Spinal cord (tissue), 10 donors: ENCODE results near the gene SHANK2. TPM values are rescaled to one million over a fixed set of nuclear protein-coding genes. Genes with fewer than 3 reads are reported as not detected.

ENCODE experiments used
- DNase-seq, 6 donors: peaks; one replicate each; pipeline versions ENCODE4 v3.0.0 to v3.0.0-alpha.2; 2013 to 2015; ENCODE audit warnings: low spot score in 6 of 6, low read depth in 4 of 6
- H3K27ac ChIP-seq: one replicate; pipeline ENCODE4 v1.5.1; 2013; ENCODE audit warnings: low read depth, low read length, control low read depth
- H3K27me3 ChIP-seq: one replicate; pipeline ENCODE4 v1.6.1; 2013; ENCODE audit warnings: low read length; ENCODE audit not compliant: control insufficient read depth, insufficient read depth
- H3K36me3 ChIP-seq: one replicate; pipeline ENCODE4 v1.6.1; 2013; ENCODE audit warnings: low read length; ENCODE audit not compliant: control insufficient read depth, insufficient read depth
- H3K4me1 ChIP-seq: one replicate; pipeline ENCODE4 v1.6.1; 2013; ENCODE audit warnings: low read length; ENCODE audit not compliant: control insufficient read depth, insufficient read depth
- H3K4me3 ChIP-seq: one replicate; pipeline ENCODE4 v1.5.1; 2013; ENCODE audit warnings: low read depth, low read length, control low read depth
- H3K9me3 ChIP-seq: one replicate; pipeline ENCODE4 v1.6.1; 2013; ENCODE audit warnings: low read length; ENCODE audit not compliant: control insufficient read depth, insufficient read depth
- WGBS: methylation state at CpG from one replicate; pipeline ENCODE4 v1.1.5; 2013; ENCODE audit warnings: missing lambda C conversion rate; ENCODE audit not compliant: insufficient coverage; 5-methylcytosine and 5-hydroxymethylcytosine counted together
- polyA plus RNA-seq, 2 donors: library from polyadenylated mRNA; unstranded; fragments of 120-200 nt; gene quantifications; one replicate each; pipeline ENCODE4 v1.2.1, GENCODE V29; 2013; ENCODE audit not compliant: insufficient read length in 2 of 2
- total RNA-seq, 2 donors: library from RNA; depleted of rRNA in 1 of 2; stranded (reverse); fragments of 120-200 nt in 1 of 2; fragments of >200 nt in 1 of 2; gene quantifications; one replicate each; pipeline versions ENCODE4 v1.2.3 to v1.2.4, GENCODE V29; 2013 to 2014
- donor health status: healthy.

SHANK2 gene
- total and polyA plus RNA-seq, 4 donors = 10.9 to 36.4 (median 28.6) TPM

DNA sequence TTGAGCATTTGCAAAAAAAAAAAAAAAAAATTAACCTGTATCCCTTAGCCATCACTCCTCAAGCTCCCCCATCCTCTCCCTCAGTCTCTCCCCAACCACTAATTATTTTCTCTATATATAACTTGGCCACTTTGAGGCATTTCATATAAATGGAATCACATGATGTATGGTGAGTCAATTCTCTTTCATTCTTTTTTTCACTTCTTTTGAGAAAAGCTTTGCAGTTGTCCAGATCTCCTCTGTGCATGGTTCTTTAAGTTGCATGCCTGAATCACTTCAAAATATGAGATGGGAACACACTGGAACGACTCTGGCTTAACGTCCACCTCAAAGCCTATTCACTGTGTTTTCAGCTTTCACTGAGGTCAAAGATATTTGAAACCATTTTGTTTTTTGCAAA lies 40.7 kb downstream of the SHANK2 start:
- Histone ChIP-seq H3K27me3 (no peaks in the 10 kb centered on the region), H3K4me3 (no peak overlapping the region), H3K9me3 (peaks cover 1% of the 10 kb centered on the region), H3K36me3 (no peaks in the 10 kb centered on the region), H3K4me1 (peaks cover 22% of the 10 kb centered on the region), H3K27ac (no peak overlapping the region)
- DNase-seq = no peak
- WGBS = 79% methylated on average over 2 of the region's 2 CpGs

DNA sequence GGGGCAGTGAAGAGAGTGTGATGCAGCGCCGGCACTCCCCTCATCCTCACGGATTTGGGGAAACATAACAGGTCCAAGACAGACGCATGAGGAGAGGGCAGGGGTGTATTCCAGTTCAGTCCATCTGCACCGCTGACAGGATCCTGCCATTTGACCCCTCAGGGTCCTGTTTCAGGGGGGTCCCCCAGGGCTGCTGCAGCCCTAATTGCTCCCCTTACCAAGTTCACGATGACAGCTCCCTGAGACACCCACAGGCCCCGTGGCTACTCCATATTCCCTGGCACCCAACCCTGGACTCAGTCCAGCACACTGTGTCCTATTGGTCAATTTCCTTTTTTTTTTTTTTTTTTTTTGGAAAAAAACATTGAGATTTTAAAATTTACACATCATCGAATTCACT lies 41.5 kb downstream of the SHANK2 start:
- Histone ChIP-seq H3K36me3 (no peaks in the 10 kb centered on the region), H3K4me1 (peaks cover 30% of the 10 kb centered on the region), H3K27ac (no peak overlapping the region), H3K27me3 (no peaks in the 10 kb centered on the region), H3K4me3 (no peak overlapping the region), H3K9me3 (peaks cover 1% of the 10 kb centered on the region)
- no peak for DNase-seq
- WGBS = 92% methylated on average over 4 of the region's 8 CpGs

DNA sequence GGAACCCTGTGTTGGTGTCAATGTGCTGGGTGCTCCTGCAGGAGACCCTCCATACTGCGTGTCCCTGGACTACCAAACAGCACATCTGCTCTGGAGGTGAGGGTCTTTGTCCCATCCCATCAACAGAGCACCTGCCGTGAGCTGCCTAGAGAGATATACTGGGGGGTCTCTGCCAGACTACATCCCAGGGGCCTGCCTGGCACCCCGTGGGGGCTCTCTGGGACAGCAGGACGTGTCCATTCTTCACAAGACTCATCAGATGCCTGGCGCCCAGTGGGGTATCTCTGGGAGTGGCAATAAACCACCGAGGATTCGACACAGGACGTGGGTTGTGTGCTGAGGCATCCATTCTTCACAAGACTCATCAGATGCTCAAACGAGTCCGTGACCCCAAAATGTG lies 42.7 kb downstream of the SHANK2 start:
- Histone ChIP-seq H3K27ac (no peak overlapping the region), H3K4me3 (no peak overlapping the region), H3K9me3 (peaks cover 1% of the 10 kb centered on the region), H3K4me1 (peaks cover 36% of the 10 kb centered on the region), H3K27me3 (no peaks in the 10 kb centered on the region), H3K36me3 (no peaks in the 10 kb centered on the region)
- DNase-seq = no peak
- 78% methylated on average over 6 of the region's 10 CpGs for WGBS

DNA sequence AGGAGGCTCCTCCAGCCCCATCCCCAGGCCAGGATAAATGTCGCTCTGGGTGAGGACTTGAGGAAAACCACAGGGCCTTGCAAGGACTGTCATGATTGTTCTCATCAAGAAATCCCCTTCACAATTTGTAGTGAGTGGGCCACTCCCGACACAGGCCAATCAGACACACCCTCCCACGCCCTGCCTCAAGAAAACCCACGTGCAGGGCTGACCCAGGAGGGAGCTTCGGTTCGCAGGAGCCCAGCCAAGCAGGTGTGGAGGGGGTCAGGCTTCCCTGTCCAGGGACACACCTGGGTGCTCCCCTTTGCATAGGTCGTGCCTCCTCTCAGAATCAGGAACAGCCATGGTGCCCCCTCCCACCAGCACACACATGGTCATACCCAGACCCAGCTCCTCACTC lies 43.2 kb downstream of the SHANK2 start:
- Histone ChIP-seq H3K27me3 (no peaks in the 10 kb centered on the region), H3K4me3 (no peak overlapping the region), H3K27ac (no peak overlapping the region), H3K9me3 (peaks cover 1% of the 10 kb centered on the region), H3K36me3 (no peaks in the 10 kb centered on the region), H3K4me1 (peaks cover 32% of the 10 kb centered on the region)
- WGBS = 94% methylated on average over 6 of the region's 7 CpGs
- no peak for DNase-seq

DNA sequence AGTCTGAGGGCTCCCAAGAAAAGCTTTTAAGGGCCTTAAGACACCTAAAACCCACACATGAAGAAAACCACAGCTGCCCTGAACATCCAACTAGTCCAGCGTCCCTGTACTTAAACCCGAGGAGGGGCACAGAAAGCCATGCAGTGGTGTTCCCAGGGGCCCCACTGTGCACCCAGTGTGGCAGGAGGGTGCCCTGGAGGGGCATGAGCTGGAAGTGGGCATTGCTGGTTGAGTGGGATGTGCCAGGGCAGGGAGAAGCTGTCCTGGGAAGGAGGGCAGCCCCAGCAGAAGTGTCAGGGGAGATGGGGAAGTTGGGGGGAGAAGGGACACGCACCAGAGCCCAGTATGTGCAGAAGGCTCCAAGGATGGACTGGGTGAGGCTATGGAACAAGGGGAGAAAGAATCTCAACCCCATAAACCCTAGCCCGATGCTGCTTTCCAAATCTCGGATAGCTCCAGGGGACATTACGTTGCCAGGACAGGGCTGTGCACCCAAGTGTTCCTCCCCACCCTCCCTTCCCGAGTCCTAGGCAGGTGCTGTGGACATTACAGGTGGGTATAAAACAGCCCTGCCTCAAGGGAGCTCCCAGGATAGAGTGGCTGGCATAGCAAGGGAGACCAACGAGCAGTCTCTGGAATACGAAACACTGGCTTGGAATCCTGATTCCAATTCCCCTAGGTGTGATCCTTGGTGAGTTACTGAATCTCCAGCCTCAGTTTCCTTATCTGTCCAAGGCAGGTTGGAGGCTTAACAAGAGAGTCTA lies 44.2 kb downstream of the SHANK2 start:
- Histone ChIP-seq H3K9me3 (peaks cover 1% of the 10 kb centered on the region), H3K27ac (no peak overlapping the region), H3K4me1 (peaks cover 23% of the 10 kb centered on the region), H3K36me3 (no peaks in the 10 kb centered on the region), H3K4me3 (no peak overlapping the region), H3K27me3 (no peaks in the 10 kb centered on the region)
- 93% methylated on average over 2 of the region's 9 CpGs for WGBS
- DNase-seq = no peak

DNA sequence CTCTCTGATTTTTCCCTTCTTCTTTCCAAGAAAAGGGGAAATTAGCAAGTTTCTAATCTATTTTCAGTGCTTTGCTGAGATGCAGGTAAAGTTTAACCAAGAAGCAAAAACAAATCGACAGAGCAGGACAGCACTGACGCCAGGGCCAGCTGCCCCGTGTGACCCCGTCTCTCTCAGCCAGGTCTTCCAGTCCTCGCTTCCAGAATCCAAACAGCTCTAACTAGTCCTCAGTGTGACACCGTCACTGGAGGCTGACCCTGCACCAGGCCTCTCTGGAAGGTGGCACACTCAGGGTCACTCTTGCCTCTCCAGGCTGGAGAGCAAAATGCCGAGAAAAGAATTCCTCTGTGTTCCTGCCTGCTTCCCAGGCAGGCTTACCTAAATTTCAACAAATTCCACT lies 44.8 kb downstream of the SHANK2 start:
- Histone ChIP-seq H3K27ac (no peak overlapping the region), H3K9me3 (peaks cover 1% of the 10 kb centered on the region), H3K36me3 (no peaks in the 10 kb centered on the region), H3K27me3 (no peaks in the 10 kb centered on the region), H3K4me1 (peaks cover 17% of the 10 kb centered on the region), H3K4me3 (no peak overlapping the region)
- 80% methylated on average over 6 of the region's 7 CpGs for WGBS
- DNase-seq = no peak

DNA sequence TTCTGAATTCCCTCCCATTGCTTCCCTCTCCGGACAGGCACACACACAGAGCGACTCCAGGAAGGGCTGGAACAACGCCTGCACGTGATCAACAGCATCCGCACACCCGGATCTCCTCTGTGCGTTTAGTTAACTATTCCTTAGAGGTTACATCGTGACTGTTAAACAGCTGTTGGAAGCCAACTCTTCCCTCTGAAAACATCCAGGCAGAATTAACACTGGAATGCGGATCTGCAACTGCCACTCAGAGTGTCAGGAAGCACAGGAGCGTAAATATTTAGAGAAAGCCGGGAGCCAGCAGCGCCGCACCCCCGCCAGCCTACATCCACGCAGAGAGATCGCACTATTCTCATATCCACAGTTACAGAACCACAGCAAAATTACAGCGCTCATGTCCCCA lies 46.2 kb downstream of the SHANK2 start:
- Histone ChIP-seq H3K4me3 (no peak overlapping the region), H3K9me3 (peaks cover 1% of the 10 kb centered on the region), H3K27me3 (no peaks in the 10 kb centered on the region), H3K27ac (no peak overlapping the region), H3K36me3 (no peaks in the 10 kb centered on the region), H3K4me1 (peaks cover 17% of the 10 kb centered on the region)
- DNase-seq = peak; percentile 17 to 91 (median 26)
- 28% methylated on average over 10 of the region's 17 CpGs for WGBS

DNA sequence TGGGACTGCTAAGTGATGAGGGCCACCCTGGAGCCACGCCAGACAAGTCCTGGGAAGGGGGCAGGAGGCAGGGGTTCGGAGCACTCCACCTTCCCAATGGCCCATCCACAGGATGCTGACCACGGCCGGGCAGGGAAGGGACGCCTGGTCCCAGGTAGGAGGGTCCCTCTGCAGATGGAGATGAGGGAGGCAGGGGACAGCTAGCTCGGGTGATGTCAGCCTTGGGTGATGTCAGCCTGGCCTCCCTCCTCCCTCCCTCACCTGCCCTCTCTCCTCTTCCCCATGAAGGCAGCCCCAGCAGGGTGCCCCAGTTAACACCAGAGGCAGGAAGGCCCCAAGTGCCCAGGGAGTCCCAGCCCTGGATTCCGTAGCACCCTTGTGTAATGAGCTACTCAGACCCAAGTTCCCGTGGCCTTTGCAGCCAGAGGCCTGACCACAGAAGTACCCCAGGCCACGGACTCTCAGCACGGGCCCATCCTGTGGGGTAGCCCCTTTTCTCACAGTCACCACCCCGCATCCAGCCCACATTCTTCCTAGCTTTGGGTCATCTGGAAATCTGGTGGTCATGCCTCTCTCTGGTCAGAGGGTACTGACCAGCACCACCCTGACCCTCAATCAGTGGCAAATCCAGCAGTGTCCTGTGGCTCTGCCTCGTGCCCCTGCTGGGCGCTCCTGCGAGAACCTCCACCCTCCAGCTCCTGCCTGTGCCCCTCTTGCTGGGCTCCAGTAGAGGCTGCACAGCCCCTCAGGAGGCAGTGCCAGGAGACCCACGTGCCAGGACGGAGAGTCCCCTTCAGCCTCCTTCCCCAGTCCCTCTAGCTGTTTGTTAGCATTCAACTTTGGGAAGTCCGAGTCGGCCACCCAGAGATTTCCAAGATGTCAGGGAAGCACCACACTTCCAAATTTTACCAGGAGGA lies 47.4 kb downstream of the SHANK2 start:
- Histone ChIP-seq H3K4me3 (no peak overlapping the region), H3K27me3 (no peaks in the 10 kb centered on the region), H3K9me3 (peaks cover 1% of the 10 kb centered on the region), H3K4me1 (peaks cover 17% of the 10 kb centered on the region), H3K36me3 (no peaks in the 10 kb centered on the region), H3K27ac (no peak overlapping the region)
- no peak for DNase-seq
- 89% methylated on average over 12 of the region's 18 CpGs for WGBS

DNA sequence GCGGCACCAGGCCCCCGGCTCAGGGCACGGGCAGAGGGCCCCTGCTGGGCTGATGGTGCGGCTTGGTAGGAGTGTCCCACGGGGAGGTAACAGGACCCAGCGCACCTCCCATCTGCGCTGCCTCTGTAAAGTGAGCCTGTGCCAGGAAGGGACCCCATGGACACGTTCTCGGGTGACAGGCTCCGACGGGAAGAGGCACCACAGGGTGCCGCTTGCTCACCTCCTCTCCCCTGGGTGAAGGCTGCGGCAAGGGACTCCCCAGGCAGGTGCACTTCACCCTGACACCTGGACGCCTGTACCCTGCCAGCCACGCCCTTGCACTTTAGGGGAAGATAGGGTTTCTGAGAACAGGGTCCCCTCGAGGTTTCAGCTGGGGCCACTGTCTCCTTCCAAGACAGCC lies 48.1 kb downstream of the SHANK2 start:
- H3K36me3 ChIP-seq = no peaks in the 10 kb centered on the region
- no peak overlapping the region for H3K4me3 ChIP-seq
- DNase-seq = no peak
- H3K27ac ChIP-seq = no peak overlapping the region
- 82% methylated on average over 16 of the region's 16 CpGs for WGBS
- no peaks in the 10 kb centered on the region for H3K27me3 ChIP-seq
- H3K9me3 ChIP-seq = peaks cover 1% of the 10 kb centered on the region
- peaks cover 17% of the 10 kb centered on the region for H3K4me1 ChIP-seq
